NCI-H1417 treated with DMSO at 0.1 percent for 48 hours (cell line): ENCODE measurements around the gene KCNG3.
"Not testable (repeated sequence)": the region's sequence is repeated elsewhere in the genome, so short reads cannot be mapped to it uniquely, and the experiment has no call there.

Experiments
- DNase-seq: peaks from one replicate; lab custom pipeline; 2025; lab: John Stamatoyannopoulos, UW

KCNG3 gene

GRCh38 chr2:42429352-42429751 is 64.4 kb downstream of the KCNG3 start:
- DNase-seq: no peak

- DNase-seq: no peak
Observed at GRCh38 chr2:42425697-42426096, 68.1 kb downstream of the KCNG3 start.

GRCh38 chr2:42424033-42424432 is 69.7 kb downstream of the KCNG3 start:
- DNase-seq: no peak

GRCh38 chr2:42421601-42422239 is 72.1 kb downstream of the KCNG3 start:
- no peak for DNase-seq

GRCh38 chr2:42421157-42421485 is 72.7 kb downstream of the KCNG3 start:
- no peak for DNase-seq

- DNase-seq: no peak
Observed at GRCh38 chr2:42414648-42415047, 79.1 kb downstream of the KCNG3 start.

GRCh38 chr2:42414158-42414557 is 79.6 kb downstream of the KCNG3 start:
- no peak for DNase-seq

- DNase-seq: no peak
Observed at GRCh38 chr2:42410742-42411514, 82.9 kb downstream of the KCNG3 start.

- no peak for DNase-seq
Observed at GRCh38 chr2:42408009-42408408, 85.8 kb downstream of the KCNG3 start.

GRCh38 chr2:42407476-42407875 is 86.3 kb downstream of the KCNG3 start:
- no peak for DNase-seq

- DNase-seq: no peak
Observed at GRCh38 chr2:42404676-42405075, 89.1 kb downstream of the KCNG3 start.

GRCh38 chr2:42401773-42402172 is 92.0 kb downstream of the KCNG3 start:
- DNase-seq: no peak

GRCh38 chr2:42398052-42398451 is 95.7 kb downstream of the KCNG3 start:
- not testable (repeated sequence) for DNase-seq

- DNase-seq: not testable (repeated sequence)
Observed at GRCh38 chr2:42393320-42393719, 100.5 kb downstream of the KCNG3 start.

GRCh38 chr2:42392191-42392590 is 101.6 kb downstream of the KCNG3 start:
- DNase-seq: no peak
